NK-92 (cell line): ENCODE data around the gene MFN2.
"Not testable (repeated sequence)": the region's sequence is repeated elsewhere in the genome, so short reads cannot be mapped to it uniquely, and the experiment has no call there.

ENCODE experiments used
- DNase-seq: peaks from one replicate; lab custom pipeline; 2025; ENCODE audit not compliant: unreplicated experiment; lab: John Stamatoyannopoulos, UW

The MFN2 gene

GRCh38 chr1:12019858-12020509, 39.7 kb downstream of the MFN2 start:
- no peak for DNase-seq

- DNase-seq, result no peak
These were observed 41.4 kb downstream of the MFN2 start for GRCh38 chr1:12021616-12022015.

GRCh38 chr1:12022036-12022435, 41.8 kb downstream of the MFN2 start:
- no peak for DNase-seq

- DNase-seq, result no peak
These were observed 46.3 kb downstream of the MFN2 start for GRCh38 chr1:12026586-12026985.

GRCh38 chr1:12028248-12028647, 48.0 kb downstream of the MFN2 start:
- no peak for DNase-seq

- DNase-seq, result no peak
These were observed 48.8 kb downstream of the MFN2 start for GRCh38 chr1:12028957-12029511.

GRCh38 chr1:12029720-12030339, 49.6 kb downstream of the MFN2 start:
- DNase-seq, result no peak

GRCh38 chr1:12031039-12031980, 51.1 kb downstream of the MFN2 start:
- no peak for DNase-seq

GRCh38 chr1:12032161-12032621, 51.9 kb downstream of the MFN2 start:
- DNase-seq, result no peak

GRCh38 chr1:12033441-12033840, 53.2 kb downstream of the MFN2 start:
- not testable (repeated sequence) for DNase-seq

- no peak for DNase-seq
These were observed 54.1 kb downstream of the MFN2 start for GRCh38 chr1:12034381-12034801.

- DNase-seq, result no peak
These were observed 55.1 kb downstream of the MFN2 start for GRCh38 chr1:12035312-12035711.

- DNase-seq, result no peak
These were observed 57.5 kb downstream of the MFN2 start for GRCh38 chr1:12037486-12038355.

GRCh38 chr1:12038356-12039163, 58.3 kb downstream of the MFN2 start:
- DNase-seq, result no peak

GRCh38 chr1:12039164-12039525, 58.9 kb downstream of the MFN2 start:
- no peak for DNase-seq

- DNase-seq, result not testable (repeated sequence)
These were observed 59.7 kb downstream of the MFN2 start for GRCh38 chr1:12039824-12040456.

GRCh38 chr1:12040457-12041051, 60.3 kb downstream of the MFN2 start:
- no peak for DNase-seq

GRCh38 chr1:12044187-12044877, 64.1 kb downstream of the MFN2 start:
- DNase-seq, result not testable (repeated sequence)
